HepG2 (cell line): ENCODE data around the gene SRCAP. TPM values are rescaled to one million over a fixed set of nuclear protein-coding genes. Genes with fewer than 3 reads are reported as not detected.

Experiments
- BRCA1 ChIP-seq: sonication (generic); formaldehyde crosslinking; IDR thresholded peaks from 2 replicates; pipeline ENCODE4 v1.4.0; 2020; ENCODE audit warnings: missing genetic modification reagents
- CAMTA2 ChIP-seq: sonication (generic); formaldehyde crosslinking; IDR thresholded peaks from 2 replicates; pipeline ENCODE4 v1.4.0; 2020; ENCODE audit warnings: mild to moderate bottlenecking, missing genetic modification reagents, borderline replicate concordance
- FOSL1 ChIP-seq: sonication (generic); formaldehyde crosslinking; IDR thresholded peaks from 2 replicates; pipeline ENCODE4 v1.9.0; 2021; ENCODE audit warnings: missing genetic modification reagents, borderline replicate concordance
- FOXK2 ChIP-seq: fragments of 450-650 bp; IDR thresholded peaks from 2 replicates; pipeline ENCODE4 v1.6.1; 2016
- HNRNPH1 ChIP-seq: fragments of 200-400 bp; formaldehyde crosslinking; optimal IDR thresholded peaks from 2 replicates; pipeline ENCODE3; 2017; ENCODE audit warnings: mild to moderate bottlenecking, low read depth, low read length
- IKZF4 ChIP-seq: sonication (generic); formaldehyde crosslinking; IDR thresholded peaks from 2 replicates; pipeline ENCODE4 v1.5.1; 2020; ENCODE audit warnings: borderline replicate concordance, mild to moderate bottlenecking, low read depth, missing genetic modification reagents; ENCODE audit errors: not compliant biosample characterization
- KLF15 ChIP-seq: sonication (generic); formaldehyde crosslinking; IDR thresholded peaks from 2 replicates; pipeline ENCODE4 v1.8.1; 2023; ENCODE audit warnings: borderline replicate concordance, mild to moderate bottlenecking, inconsistent platforms, missing genetic modification reagents, mixed read lengths
- MAFG ChIP-seq: sonication (generic); formaldehyde crosslinking; IDR thresholded peaks from 2 replicates; pipeline ENCODE4 v1.5.1; 2020; ENCODE audit warnings: mild to moderate bottlenecking, missing genetic modification reagents
- MBD4 ChIP-seq: IDR thresholded peaks from 2 replicates; pipeline ENCODE4 v1.6.1; 2012; ENCODE audit warnings: low read length, inconsistent platforms, borderline replicate concordance
- NFIC ChIP-seq: IDR thresholded peaks from 2 replicates; pipeline ENCODE4 v1.6.1; 2012; ENCODE audit warnings: mild to moderate bottlenecking, low read length, inconsistent platforms
- PCBP1 ChIP-seq: fragments of 200-400 bp; formaldehyde crosslinking; IDR thresholded peaks from 2 replicates; pipeline ENCODE4 v1.6.1; 2017; ENCODE audit warnings: mild to moderate bottlenecking, low read depth, low read length, borderline replicate concordance
- PHF5A ChIP-seq: IDR thresholded peaks from one replicate; pipeline ENCODE4 v1.6.1; 2018; ENCODE audit warnings: low read depth, missing genetic modification reagents; ENCODE audit not compliant: unreplicated experiment
- POGZ ChIP-seq: sonication (generic); formaldehyde crosslinking; IDR thresholded peaks from 2 replicates; pipeline ENCODE4 v1.4.0; 2020; ENCODE audit warnings: mild to moderate bottlenecking, missing genetic modification reagents
- POLR2AphosphoS5 ChIP-seq: IDR thresholded peaks from 2 replicates; pipeline ENCODE4 v1.6.1; 2012; ENCODE audit warnings: low read depth, low read length
- PRPF4 ChIP-seq: fragments of 200-400 bp; formaldehyde crosslinking; IDR thresholded peaks from 2 replicates; pipeline ENCODE4 v1.6.1; 2016; ENCODE audit warnings: low read length, low read depth; ENCODE audit not compliant: poor library complexity, severe bottlenecking
- SIN3B ChIP-seq: fragments of 150-350 bp; IDR thresholded peaks from 2 replicates; pipeline ENCODE4 v1.6.1; 2014; ENCODE audit warnings: low read length
- SRSF4 ChIP-seq: fragments of 200-400 bp; formaldehyde crosslinking; IDR thresholded peaks from one replicate; pipeline ENCODE4 v1.6.1; 2018; ENCODE audit warnings: mild to moderate bottlenecking, low read depth, low read length, moderate library complexity; ENCODE audit not compliant: poor library complexity, severe bottlenecking
- TCF7L2 ChIP-seq: IDR thresholded peaks from 2 replicates; pipeline ENCODE4 v1.6.1; 2011; ENCODE audit warnings: mild to moderate bottlenecking, low read depth, low read length, moderate library complexity
- UBTF ChIP-seq: sonication (generic); formaldehyde crosslinking; IDR thresholded peaks from 2 replicates; pipeline ENCODE4 v1.4.0; 2020; ENCODE audit warnings: mild to moderate bottlenecking, missing genetic modification reagents
- ZBTB7A ChIP-seq: sonication (generic); formaldehyde crosslinking; IDR thresholded peaks from 2 replicates; pipeline ENCODE4 v1.8.0; 2022; ENCODE audit warnings: mild to moderate bottlenecking, missing genetic modification reagents
- ZFP90 ChIP-seq: sonication (generic); formaldehyde crosslinking; IDR thresholded peaks from 2 replicates; pipeline ENCODE4 v1.8.0; 2022; ENCODE audit warnings: missing genetic modification reagents, mild to moderate bottlenecking, inconsistent platforms, borderline replicate concordance
- ZNF124 ChIP-seq: sonication (generic); formaldehyde crosslinking; IDR thresholded peaks from 2 replicates; pipeline ENCODE4 v1.4.0; 2020; ENCODE audit warnings: missing genetic modification reagents
- ZNF430 ChIP-seq: sonication (generic); formaldehyde crosslinking; IDR thresholded peaks from 2 replicates; pipeline ENCODE4 v1.9.0; 2021; ENCODE audit warnings: mild to moderate bottlenecking, missing genetic modification reagents
- ZNF660 ChIP-seq: sonication (generic); formaldehyde crosslinking; IDR thresholded peaks from 2 replicates; pipeline ENCODE4 v1.5.1; 2020; ENCODE audit warnings: mild to moderate bottlenecking, low read depth, missing genetic modification reagents, borderline replicate concordance
- ZNF850 ChIP-seq: sonication (generic); formaldehyde crosslinking; conservative IDR thresholded peaks from 2 replicates; pipeline ENCODE4 v1.9.0; 2021; ENCODE audit warnings: mild to moderate bottlenecking, missing genetic modification reagents
- polyA plus RNA-seq, 8 experiments: library from polyadenylated mRNA; depleted of rRNA in 3 of 8; stranded (reverse) in 7 of 8; unstranded in 1 of 8; fragments of >200 nt; fragmentation: Illumina TruSeq in 4 of 8; extraction: Trizol in 4 of 8; gene quantifications; 2 replicates each; pipeline versions ENCODE4 v1.2.1 to v1.2.3, GENCODE V29; 2011 to 2016; ENCODE audit warnings: low read depth in 4 of 8, missing spikeins in 1 of 8, mixed read lengths in 1 of 8; ENCODE audit not compliant: insufficient read depth in 1 of 8
- total RNA-seq, 5 experiments: library from RNA; depleted of rRNA; stranded (reverse); fragments of >200 nt; fragmentation: Illumina TruSeq; extraction: Trizol; gene quantifications; 2 replicates each; pipeline ENCODE4 v1.2.3, GENCODE V29; 2016; ENCODE audit warnings: low read depth in 1 of 5
- TF ChIP-seq, protein P1 (sequence below): sonication (generic); formaldehyde crosslinking; IDR thresholded peaks from 2 replicates; pipeline ENCODE4 v1.5.0; 2020; ENCODE audit warnings: missing genetic modification reagents
- TF ChIP-seq, protein P2 (sequence below): sonication (generic); formaldehyde crosslinking; IDR thresholded peaks from 2 replicates; pipeline ENCODE4 v1.8.1; 2023; ENCODE audit warnings: mild to moderate bottlenecking, missing genetic modification reagents

Gene SRCAP
- total and polyA plus RNA-seq, 2 of the 13 experiments (the other 11 are each of a cell fraction or from before 2014, with no cell fraction given), result 4.9 to 9.0 TPM

GRCh38 chr16:30748634-30749445, 49.9 kb downstream of the SRCAP start (continued):
- TF ChIP-seq PRPF4 (no peak), BRCA1 (CRISPR knock-in tag) (no peak), IKZF4 (no peak), UBTF (0 out of 2 replicates have a peak, but pooled peaks have one; percentile 14), POGZ (CRISPR knock-in tag) (no peak), ZNF430 (CRISPR knock-in tag) (no peak), POLR2AphosphoS5 (no peak), ZBTB7A (CRISPR knock-in tag) (peak; percentile 12; the same call in 1 of the 2 replicates), ZFP90 (CRISPR knock-in tag) (no peak), FOSL1 (CRISPR knock-in tag) (no peak), MAFG (CRISPR knock-in tag) (no peak), HNRNPH1 (no peak), TCF7L2 (no peak), ZNF850 (CRISPR knock-in tag) (no peak), FOXK2 (no peak), SIN3B (no peak), KLF15 (no peak), MBD4 (no peak), PHF5A (CRISPR knock-in tag) (no peak), PCBP1 (no peak), SRSF4 (no peak), NFIC (no peak), ZNF660 (CRISPR knock-in tag) (no peak), CAMTA2 (CRISPR knock-in tag) (0 out of 2 replicates have a peak, but pooled peaks have one; percentile 13), ZNF124 (CRISPR knock-in tag) (no peak)
- TF ChIP-seq, protein P1, sequence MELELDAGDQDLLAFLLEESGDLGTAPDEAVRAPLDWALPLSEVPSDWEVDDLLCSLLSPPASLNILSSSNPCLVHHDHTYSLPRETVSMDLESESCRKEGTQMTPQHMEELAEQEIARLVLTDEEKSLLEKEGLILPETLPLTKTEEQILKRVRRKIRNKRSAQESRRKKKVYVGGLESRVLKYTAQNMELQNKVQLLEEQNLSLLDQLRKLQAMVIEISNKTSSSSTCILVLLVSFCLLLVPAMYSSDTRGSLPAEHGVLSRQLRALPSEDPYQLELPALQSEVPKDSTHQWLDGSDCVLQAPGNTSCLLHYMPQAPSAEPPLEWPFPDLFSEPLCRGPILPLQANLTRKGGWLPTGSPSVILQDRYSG, result no peak
- TF ChIP-seq, protein P2, sequence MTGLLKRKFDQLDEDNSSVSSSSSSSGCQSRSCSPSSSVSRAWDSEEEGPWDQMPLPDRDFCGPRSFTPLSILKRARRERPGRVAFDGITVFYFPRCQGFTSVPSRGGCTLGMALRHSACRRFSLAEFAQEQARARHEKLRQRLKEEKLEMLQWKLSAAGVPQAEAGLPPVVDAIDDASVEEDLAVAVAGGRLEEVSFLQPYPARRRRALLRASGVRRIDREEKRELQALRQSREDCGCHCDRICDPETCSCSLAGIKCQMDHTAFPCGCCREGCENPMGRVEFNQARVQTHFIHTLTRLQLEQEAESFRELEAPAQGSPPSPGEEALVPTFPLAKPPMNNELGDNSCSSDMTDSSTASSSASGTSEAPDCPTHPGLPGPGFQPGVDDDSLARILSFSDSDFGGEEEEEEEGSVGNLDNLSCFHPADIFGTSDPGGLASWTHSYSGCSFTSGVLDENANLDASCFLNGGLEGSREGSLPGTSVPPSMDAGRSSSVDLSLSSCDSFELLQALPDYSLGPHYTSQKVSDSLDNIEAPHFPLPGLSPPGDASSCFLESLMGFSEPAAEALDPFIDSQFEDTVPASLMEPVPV (CRISPR knock-in tag), result no peak
